CD4-positive, alpha-beta T cell treated with Interleukin-15 for 4 hours (primary cell): ENCODE measurements around the gene TEX54.
"Not testable (repeated sequence)": the region's sequence is repeated elsewhere in the genome, so short reads cannot be mapped to it uniquely, and the experiment has no call there.

ENCODE experiments used
- DNase-seq: peaks from one replicate; pipeline ENCODE4 v3.0.0-alpha.2; 2020; ENCODE audit warnings: low spot score

TEX54 gene

GRCh38 chr11:62835336-62835735, 2.7 kb upstream of the TEX54 start:
- no peak for DNase-seq

GRCh38 chr11:62831520-62832335, 913 bp downstream of the TEX54 start, which contains the start of gene STX5:
Gene STX5, minus strand, starts transcription at chr11:62832051. Its CDS starts 808 bp downstream, at chr11:62831243.
- DNase-seq = peak; percentile 99

DNA sequence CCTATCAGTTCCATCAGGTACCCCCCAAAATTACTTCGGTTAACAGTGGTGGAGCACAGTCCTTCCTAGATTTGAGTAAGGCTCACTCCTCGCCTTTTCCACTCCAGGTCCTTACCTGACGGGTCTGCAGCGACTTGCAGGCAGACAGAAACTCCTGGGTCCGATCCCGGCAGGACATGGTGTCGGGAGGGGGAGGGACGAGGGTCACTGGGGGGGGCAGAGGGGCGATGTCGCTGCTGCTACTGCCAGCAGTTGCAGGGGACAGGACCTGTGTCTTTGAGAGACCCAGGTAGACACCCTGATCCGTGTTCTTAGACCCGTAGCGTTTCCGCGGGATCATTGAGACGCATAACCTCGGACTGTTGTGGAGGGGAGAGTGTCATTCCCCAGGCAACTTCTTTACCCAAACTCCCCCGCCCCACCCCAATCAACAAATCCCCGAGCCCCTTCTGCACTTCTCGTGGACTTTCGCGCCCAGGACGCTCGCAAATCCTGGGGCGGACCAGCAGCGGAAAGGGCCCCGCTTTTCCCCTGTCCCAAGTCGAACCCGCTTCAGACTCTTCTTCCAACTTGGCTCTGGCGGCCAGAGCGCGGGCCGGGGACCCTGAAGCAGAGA, 1.6 kb downstream of the TEX54 start:
- DNase-seq = no peak

GRCh38 chr11:62828130-62828529, 4.5 kb downstream of the TEX54 start:
- not testable (repeated sequence) for DNase-seq

DNA sequence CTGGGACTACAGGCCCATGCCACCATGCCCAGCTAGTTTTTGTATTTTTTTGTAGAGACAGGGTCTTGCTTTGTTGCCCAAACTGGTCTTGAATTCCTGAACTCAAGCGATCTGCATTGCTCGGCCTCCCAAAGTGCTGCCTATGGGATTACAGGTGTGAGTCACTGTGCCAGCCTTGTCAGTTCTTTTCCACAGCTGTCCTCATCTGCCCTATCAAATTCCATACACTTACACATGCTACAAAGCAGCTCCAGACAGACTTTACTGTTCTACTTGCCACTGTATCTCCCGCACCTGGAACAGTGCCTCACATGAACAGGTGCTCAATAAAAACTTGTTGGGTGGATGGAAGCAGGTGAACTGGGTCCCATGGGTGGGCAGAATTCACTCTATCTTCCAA, 9.0 kb downstream of the TEX54 start:
- no peak for DNase-seq

DNA sequence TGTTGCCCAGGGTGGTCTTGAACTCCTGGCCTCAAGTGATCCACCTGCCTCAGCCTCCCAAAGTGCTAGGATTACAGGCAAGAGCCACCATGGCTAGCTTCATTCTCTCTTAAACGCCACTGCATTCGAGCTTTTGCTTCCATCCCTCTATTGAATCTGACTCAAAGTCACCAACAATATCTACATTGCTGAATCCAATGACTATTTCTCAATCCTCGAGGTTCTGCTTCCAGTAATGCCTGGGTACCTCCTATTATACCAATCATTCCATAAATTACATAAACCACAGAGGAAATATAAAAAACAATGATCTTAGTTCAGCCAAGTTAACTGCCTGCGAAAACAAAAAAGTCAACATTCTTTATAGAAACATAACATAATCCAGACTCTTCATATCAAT, 15.5 kb downstream of the TEX54 start:
- DNase-seq = no peak

- no peak for DNase-seq
Observed at GRCh38 chr11:62816557-62816956, 16.1 kb downstream of the TEX54 start.

DNA sequence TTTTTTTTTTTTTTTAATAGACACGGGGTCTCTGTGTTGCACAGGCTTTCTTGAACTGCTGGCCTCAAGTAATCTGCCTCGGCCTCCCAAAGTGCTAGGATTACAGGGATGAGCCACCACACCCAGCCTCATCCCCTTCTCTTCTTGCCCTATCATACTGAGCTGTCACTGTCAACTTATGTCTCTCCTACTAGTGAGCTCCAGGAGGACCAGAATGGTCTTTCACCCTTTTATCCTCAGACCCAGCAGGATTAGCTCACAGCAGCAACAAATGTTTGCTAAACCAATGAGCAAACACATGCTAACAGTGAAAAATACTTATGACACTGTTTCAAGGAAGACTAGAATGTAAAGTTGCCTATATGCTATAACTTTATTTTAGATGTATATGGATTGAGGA, 21.0 kb downstream of the TEX54 start:
- DNase-seq = no peak

DNA sequence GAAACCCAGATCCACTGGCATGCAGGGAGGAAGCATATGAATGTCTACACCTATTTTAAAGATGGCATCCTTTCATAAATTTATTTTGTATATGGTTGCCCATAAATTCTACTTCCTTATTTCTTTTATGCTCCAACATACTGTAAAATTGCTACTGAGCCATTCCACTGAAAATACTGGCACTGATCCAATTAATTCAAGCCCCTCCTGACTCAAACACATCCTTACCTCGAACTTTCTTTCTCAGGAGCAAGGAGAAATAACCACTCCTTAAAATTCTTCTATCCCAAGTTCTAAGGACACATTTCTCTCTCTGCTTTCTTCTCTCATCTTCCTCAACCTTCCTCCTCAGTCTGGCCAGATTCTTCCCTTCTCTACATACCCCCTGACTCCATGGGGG, 21.9 kb downstream of the TEX54 start:
- no peak for DNase-seq

GRCh38 chr11:62806611-62807121, 26.0 kb downstream of the TEX54 start:
- no peak for DNase-seq

DNA sequence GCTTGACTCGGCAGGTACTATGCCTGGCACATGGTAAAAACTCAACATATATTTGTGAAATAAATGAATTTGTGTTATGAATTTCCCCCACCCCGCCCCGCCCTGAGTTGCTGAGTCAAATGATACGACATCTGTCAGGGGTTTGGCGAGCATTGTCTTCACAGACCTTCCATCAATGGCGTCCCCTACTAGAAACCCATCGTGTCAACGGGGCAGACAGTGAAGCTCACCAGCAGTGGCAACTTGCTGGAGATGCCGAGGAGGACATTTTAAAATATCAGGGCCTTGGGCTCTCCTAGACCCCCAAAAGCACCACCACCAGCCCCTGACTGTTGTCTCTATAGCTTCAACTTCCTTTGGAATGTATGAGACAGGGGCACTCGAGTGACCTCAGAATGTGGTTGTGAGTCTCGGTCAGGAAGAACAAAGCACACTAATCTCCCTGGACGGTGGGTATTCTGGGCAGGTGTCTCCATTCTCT, 26.6 kb downstream of the TEX54 start:
- no peak for DNase-seq

GRCh38 chr11:62805076-62805892, 27.4 kb downstream of the TEX54 start, which contains the start of gene NXF1:
Gene NXF1, minus strand, starts transcription at chr11:62805440. Its CDS starts 84 bp downstream, at chr11:62805356.
- peak; percentile 95 for DNase-seq

DNA sequence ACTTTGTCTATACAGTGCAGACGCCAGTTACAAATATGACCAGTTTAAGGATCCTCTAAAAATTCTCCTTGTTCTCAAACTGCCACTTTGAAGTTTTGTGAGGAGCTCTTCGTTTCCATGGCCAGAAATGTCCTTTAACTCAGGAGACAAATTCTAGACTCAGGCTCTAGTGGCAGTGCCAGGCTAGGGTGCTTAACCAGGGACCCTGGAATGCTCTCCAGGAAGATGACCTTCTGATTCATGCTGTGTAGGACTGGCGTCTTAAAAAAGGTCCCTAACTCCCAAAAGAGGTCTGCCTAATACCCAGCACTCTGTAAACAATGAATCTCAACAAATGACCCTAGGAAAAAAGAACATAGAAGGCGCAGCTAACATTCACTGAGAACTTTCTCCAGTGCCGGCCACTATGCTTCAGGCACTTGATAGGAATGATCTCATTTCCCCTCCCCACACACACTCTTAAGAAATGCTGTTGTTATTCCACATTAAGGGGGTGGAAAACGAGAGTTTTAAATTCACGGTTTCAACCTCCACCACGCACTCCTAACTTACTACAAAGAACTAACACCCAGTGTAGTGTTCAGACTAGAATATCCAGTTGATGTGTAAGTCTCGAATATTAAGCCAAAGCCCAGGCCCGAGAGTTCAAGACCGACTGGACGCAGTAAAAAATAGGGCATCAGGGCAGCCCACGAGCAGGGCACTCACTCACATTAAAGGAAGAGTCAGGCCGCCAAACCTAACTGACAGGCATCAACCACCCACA, 28.1 kb downstream of the TEX54 start:
- DNase-seq = peak; percentile 7

GRCh38 chr11:62801071-62801470, 31.6 kb downstream of the TEX54 start:
- no peak for DNase-seq

DNA sequence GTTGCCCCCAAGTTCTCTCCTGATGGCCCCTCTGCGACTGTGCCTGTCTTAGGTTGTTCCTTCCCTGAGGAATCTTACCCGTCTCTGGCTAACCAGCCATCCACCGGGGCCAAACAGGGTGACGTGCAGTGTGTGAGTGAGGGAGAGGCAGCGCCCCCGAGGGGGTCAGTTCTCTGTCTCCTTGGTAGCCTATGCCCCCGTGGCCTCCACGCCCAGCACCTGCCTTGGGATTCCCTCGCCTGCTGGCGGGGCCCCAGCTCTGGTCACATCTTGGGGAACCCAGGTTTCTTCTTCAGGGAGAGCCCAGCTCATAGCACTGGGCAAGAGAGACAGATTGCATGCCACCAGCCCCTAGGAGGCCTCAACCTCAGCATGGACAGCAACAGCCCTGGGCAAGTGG, 33.2 kb downstream of the TEX54 start:
- DNase-seq = no peak

GRCh38 chr11:62796281-62796680, 36.4 kb downstream of the TEX54 start:
- DNase-seq = no peak

GRCh38 chr11:62794201-62794775, 38.4 kb downstream of the TEX54 start:
- DNase-seq = no peak

GRCh38 chr11:62792202-62792575, 40.5 kb downstream of the TEX54 start:
- no peak for DNase-seq

- DNase-seq = peak; percentile 88
Observed at GRCh38 chr11:62791501-62792201, 41.0 kb downstream of the TEX54 start, which contains the start of gene TMEM223. Gene TMEM223, minus strand, starts transcription at chr11:62792006. Its CDS starts 12 bp downstream, at chr11:62791994.

DNA sequence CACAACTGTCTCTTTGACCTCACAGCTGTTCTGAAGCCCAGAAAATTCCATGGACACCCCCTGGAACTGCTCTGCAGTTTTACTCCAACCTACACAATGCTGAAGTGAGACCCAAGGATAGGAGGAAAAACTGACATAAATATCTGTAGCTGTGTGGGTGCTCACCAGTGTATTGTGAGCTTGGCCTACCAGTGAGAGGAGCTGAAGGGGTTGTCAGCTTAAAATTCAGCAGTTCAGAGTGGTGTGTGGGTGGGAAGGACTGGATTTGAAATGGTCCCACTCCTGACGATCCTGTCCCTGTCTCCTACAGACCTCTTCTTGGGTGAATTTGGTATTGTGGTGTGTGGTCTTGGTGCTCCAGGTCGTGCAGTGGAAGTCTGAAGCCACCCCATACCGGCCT, 43.1 kb downstream of the TEX54 start:
- no peak for DNase-seq
